GM19035 (cell line): ENCODE results near the gene BFSP2.

Experiments used
- ATAC-seq: cut with Tn5 transposase; IDR thresholded peaks from one replicate; pipeline ENCODE4 v1.9.1; 2021; ENCODE audit not compliant: unreplicated experiment

The BFSP2 gene

DNA sequence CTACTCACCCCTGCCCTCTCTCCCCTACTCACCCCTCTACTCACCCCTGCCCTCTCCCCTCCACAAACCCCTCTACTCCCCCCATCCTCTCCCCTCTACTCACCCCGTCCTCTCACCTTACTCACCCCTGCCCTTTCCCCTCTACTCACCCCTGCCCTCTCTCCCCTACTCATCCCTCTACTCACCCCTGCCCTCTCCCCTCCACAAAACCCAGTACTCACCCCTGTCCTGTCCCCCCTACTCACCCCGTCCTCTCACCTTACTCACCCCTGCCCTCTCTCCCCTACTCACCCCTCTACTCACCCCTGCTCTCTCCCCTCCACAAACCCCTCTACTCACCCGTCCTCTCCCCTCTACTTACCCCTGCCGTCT lies 14.2 kb downstream of the BFSP2 start:
- ATAC-seq = no peak

DNA sequence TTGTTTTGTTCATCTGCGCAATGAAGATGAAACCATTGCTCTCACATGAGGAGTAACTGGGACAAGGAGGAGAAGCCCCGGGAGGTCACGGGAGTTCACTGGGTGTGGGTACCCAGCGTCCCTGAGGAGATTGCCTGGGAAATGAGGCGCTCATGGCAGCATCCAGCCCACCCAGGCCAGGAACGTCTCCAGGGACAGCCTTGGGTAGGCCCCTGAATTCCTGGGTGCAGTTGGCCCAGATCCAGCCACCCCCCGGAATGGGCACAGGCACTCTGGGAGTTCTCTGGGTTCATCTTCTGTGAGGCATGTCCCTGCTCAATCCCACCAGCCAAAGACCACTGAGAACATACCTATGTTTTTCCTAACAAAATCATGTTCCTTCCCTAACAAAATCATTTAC lies 18.5 kb downstream of the BFSP2 start:
- no peak for ATAC-seq

DNA sequence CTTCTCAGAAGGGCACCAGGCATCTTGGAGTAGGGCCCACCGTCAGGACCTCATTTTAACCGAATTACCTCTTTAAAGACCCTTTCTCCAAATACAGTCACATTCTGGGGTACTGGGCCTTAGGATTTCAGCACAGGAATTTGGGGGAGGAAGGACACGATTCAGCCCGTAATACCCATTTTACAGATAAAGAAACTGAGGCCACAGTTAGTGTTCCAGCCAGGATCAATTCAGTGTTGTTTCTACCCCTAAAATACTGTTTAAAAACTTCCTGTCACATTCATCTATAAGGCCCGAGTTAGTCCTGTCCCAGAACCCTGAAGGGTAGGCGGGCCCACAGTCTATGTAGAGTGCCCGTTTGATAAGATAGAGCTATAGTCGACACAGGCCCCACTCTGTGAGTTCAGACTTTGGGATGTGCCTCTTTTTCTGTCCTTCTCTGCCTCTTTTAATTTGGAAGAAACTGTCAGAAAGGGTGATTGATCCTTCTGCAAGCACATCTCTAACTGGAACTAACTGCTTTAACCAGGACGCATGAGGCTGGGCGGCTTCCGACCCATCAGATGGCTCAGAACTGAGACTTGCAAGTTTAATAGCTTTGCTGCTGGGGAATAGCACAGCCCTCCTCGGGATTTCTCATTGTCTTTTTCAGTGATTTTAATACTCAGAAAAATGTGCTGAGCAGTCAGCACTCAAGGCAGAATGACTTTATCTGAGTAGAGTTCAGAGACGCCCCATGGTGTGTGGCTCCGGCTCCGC lies 19.5 kb downstream of the BFSP2 start:
- no peak for ATAC-seq

DNA sequence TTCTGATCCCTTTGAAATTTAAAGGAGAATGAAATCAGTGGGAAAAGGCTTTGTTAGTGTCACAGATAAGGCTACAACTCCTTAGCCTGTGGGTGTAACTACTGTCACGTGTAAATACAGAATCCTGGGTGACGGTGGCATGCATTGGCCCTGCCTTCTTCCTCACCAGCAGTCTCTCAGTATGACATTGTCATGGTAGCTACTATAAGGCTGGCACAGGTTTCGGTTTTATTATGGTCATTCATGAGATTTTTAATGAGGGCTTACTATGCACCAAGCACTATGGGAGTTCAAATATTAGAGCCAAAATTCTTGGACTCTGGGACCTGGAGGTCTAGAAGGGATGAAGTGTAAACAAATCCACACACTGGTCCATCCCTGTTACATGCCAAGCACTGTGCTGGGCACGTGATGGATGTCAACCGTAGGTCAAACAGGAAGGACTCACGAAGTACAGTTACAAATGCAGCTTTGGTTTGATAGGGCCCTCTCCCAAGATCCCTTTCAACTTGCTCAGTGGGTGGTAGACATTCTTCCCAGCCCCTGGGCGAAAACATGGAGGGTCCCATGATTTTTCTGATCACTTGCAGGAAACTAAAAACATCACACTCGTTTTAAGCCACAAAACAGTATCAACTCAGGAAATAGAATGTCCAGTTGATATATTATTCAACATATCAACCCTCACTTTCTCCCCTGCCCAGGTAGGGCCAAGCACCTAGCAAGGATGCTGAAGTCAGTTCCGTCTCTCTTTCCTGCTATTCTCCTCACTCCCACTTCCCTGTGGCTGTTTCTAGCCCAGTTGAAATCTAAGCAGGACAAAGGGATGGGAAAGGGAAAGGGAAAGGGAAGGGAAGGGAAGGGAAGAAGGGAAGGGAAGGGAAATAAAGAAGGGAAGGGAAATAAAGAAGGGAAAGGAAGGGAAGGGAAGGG lies 25.3 kb downstream of the BFSP2 start:
- ATAC-seq = peak; percentile 41

DNA sequence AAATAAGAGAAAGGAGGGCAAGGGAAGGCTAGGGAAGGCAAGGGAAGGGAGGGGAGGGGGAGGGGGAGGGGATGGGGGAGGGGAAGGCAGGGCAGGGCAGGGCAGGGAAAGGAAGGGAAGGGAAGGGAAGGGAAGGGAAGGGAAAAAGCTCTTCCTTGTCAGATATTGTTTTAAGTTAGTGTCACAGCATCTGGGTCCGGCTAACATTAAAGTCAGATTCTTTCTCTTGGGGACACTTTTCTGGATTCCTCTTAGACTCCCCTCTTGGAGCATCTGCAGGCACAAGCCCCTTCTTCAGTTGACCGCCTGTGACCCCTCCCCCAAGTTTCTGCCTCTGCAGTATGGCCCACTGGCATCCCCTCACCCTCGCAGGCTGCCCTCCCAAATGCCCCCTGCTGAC lies 26.0 kb downstream of the BFSP2 start:
- ATAC-seq = no peak

DNA sequence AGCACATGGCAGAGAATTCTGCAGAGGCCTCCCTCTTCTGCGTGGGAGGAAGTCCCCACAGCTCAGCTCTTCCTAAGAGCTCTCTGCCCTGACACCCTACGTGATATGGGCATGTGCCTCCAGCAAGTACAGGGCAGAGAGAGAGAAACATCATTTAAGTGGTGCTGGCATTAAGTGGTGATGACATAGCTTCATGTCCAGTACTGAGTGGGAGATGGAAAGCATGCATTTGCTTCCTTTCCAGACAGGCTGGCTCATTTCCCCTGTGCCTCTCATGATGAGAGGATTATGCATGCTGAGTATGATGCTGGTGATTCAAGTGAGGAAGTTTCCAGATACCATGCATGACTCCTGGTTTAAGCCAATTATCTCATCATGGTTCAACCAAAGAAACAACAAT lies 26.9 kb downstream of the BFSP2 start:
- ATAC-seq = no peak

DNA sequence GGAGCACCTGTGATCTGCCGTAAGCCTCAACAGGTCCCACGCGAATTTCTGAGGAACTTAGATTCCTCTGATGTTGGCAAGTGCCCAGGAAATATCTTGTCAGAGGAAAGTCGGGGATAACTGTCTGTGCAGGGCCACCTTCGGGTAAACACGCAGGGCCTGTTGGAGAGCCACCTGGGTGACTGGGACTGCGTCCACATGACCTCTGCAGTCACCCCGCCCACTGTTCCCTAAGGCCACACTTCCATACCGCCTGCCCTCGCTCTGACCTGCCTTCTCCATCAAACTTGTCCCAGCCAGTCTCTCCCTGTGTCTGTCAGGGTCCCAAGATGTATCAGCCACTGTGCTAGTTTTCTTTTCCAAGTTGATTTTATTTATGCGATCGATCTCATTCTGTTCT lies 28.7 kb downstream of the BFSP2 start:
- ATAC-seq = no peak

DNA sequence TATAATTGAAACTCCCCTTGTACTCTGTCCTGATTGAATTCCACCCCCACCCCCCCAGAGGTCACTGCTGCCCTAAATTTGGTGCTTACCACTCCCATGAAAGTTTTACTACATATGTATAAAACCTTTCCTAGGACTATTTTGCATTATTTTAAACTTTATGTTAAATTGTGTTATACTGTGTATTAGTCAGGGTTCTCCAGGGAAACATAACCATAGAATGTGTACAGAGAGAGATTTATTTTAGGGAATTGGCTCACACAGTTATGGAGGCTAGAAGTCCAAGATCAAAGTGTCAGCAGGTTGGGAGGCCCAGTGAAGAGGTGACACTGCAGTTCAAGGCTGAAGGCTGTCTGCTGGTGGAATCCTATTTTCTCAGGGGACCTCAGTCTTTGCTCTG lies 29.2 kb downstream of the BFSP2 start:
- no peak for ATAC-seq

DNA sequence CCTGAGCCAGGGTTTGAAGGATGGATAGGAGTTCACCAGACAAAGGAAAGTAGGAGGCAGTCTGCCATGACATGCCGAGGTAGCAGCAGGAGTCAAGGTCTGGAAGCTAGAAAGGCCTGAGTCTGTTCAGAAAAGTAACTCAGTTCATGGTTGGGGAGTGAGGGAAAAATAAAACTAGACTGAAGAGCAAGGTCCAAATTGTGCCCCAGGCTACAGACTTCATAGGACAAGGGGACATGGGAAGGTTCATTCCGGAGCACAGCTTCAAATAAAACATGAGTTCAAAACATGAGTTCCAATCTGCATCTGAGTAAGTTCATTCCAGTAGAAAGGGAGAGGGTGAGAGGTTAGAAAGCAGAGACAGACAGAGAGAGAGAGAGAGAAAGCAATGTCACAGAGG lies 39.7 kb downstream of the BFSP2 start:
- no peak for ATAC-seq

DNA sequence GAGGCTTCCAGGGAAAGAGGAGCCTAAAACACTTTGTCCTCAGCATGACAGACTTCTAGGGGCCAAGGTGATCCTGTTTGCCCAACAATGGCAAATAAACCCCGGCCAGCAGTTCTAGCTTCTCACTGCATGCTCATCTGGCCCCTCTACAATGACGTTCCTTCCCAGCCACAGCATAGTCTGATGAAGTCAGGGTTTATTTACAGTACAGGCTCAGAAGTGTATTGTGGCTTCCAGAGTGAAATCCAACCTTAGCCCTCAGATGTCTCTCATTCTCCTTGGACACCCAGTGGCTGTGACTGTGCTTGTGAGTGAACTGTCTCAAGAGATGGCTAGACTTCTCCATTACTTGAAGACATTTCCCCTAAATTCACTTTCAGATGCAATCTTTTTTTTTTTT lies 40.8 kb downstream of the BFSP2 start:
- ATAC-seq = no peak

DNA sequence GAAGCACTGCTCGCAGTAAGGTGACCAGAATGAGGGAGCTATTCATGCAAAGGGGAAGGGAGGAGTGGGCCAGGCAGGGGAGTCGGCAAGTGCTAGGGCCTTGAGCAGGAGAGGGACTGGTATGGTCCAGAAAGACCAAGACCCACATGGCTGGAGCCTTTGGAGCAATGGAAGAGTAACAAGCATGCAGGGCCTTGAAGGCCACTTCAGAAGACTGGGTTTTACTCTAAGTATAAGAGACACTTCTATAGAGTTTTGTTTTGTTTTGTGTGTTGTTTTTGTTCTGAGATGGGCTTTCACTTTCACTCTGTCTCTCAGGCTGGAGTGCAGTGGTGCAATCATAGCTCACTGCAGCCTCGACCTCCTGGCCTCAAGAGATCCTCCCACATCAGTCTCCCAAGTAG lies 42.0 kb downstream of the BFSP2 start:
- ATAC-seq = peak; percentile 78

DNA sequence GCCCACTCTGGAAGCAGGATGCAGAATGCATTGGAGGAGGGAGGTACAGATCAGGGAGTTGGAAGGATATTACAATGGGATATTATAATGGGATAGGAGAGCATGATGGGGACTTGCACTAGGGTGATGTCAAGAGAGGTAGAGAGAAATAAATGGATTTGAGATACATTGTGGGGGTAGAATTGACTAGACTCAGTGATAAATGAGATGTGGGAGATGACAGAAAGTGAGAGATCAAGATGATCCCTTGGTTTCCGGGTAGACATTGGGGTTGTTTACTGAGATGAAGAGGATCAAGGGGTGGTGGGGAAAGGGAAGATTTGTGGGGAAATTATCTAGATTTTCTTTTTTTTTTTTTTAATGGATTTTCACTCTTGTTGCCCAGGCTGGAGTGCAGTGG lies 42.7 kb downstream of the BFSP2 start:
- ATAC-seq = no peak

DNA sequence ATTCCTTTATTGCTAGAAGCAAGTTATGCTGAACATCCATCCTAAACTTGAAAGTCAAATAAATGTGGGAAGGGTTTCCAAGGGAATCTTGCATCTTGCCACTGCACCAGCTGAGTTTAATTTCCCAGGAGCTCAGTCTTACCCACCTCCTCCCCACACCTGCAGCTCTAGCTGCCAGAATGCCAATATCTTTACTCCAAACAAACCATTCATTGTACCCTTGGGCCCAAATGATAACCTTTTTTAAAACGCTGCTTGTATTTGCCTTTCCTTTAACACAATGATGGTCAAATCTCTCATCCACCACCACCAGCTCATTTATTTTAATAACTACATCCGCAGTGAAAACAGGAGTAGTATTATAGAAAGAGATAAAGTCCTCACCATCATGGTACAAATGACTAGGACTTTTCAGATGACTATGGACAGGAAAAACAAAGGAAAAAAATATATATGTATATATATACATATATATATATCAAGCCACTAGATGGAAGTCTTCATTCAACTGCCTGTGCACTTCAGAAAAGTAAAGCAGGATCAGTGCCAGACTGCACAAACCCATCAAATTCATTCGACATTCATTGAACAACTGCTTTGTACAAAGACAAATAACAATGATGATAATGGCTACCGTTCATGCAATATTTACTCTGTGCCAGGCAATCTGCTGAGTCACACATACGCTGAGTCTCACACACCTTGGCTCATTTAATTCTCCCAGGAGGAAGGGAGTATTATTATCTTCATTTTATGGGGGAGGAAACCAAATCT lies 44.0 kb downstream of the BFSP2 start:
- no peak for ATAC-seq

DNA sequence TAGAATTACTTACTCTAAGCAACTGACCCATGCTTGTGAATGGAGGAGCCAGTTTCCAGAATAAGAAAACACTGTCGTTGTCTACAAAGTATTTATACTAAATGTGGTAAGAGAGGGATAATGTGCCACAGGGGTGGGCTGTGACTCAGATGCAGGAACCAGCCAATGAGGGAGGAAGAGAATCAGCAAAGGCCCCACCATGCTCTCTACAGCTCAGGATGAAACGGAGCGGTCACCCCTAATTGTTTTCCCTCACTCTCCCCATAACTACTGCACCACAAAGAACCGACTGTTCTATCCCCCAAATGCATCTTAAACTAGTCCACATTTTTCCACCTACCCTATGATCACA lies 44.5 kb downstream of the BFSP2 start:
- ATAC-seq = no peak

DNA sequence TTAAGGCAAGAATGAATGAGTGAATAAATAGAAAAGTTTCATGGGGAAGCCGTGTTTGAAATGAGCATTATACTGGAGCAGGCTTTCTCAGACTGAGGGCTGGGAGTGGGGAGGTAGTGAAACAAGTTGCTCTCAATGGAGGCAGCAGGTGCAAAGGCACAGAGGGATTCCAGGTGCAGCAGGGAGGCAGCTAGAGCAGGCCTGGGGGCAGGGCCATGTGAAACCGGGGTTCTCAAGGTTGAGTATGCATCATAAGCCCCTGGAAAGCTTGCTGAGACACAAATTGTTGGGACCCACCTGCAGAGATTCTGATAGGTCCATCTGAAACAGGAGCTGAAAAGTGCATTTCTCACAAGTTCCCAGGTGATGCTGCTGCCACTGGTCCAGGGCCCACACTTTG lies 45.3 kb downstream of the BFSP2 start:
- ATAC-seq = no peak

DNA sequence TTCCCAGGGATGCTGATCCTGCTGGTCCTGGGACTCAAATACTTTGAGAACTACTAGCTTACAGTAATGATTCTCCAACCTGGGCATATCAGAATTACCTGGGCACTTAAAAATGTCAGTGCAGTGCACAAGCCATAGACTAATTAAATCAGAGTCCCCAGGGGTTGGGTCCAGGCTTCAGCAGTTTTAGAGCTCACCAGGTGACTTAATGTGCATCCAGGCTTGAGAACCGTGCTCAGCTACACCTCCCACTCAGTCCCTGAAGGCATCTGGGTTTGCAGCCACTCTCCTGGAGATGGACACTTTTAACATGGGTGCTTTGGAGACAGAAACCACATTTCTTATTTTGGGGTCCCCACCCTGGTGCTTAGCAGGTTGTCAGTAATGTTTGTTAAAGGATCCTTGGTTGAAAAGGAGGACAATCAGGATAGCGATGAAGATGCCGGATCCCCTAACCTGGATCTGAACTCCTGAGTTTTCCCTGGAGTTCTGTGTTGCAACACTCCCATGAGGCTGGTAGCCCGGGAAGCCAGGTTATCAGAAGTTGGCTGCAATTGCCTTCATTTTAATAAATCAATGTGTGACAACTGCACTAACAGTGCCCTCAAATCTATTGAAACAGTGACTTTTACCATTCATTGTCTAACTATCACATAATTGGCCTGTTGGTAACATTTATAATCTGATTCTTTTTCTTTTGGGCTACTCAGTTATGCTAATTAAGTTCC lies 48.1 kb downstream of the BFSP2 start:
- ATAC-seq = peak; percentile 19

DNA sequence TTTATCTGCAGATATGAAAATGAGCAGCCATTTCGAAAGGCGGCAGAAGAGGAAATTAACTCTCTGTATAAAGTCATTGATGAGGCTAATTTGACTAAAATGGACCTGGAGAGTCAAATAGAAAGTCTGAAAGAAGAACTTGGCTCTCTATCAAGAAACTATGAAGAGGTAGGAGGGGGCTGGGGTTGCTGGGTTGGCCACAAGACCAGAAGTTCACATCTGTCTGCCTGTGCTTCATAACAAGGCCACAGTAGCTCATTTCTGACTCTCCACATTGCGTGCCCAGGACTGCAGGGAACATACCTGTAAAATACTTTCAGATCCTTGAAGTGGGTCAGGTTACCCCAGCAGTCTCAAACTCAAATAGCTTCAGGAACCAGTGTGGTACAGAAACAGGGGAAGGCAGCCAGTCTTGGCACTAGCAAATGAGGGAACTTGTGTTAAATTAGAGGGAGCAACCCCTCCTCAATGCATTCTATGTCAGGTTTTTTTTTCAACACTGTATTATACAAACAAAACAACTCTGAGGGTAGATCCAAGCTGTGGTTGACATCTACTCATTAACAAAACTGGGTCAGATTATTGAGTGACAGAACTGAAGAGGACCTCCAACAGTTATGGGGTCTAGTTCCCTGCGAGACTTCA lies 48.7 kb downstream of the BFSP2 start:
- ATAC-seq = peak; percentile 96

DNA sequence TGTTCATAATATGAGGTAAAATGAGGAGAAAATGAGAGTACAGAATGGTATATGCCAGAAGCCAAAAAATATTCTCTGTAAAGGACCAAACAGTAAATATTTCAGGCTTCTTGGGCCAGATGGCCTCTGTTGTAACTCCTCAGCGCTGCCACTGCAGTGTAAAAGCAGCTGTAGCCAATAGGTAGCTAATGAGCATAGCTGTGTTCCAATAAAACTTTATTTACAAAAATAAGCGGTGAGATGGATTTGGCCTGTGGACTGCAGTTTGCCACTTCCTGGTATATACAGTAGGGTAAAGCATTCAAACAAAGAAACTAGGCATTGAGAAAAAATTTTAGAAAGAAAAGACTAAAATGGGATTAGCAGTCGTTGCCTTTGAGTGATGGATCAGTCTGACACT lies 51.5 kb downstream of the BFSP2 start:
- ATAC-seq = no peak

DNA sequence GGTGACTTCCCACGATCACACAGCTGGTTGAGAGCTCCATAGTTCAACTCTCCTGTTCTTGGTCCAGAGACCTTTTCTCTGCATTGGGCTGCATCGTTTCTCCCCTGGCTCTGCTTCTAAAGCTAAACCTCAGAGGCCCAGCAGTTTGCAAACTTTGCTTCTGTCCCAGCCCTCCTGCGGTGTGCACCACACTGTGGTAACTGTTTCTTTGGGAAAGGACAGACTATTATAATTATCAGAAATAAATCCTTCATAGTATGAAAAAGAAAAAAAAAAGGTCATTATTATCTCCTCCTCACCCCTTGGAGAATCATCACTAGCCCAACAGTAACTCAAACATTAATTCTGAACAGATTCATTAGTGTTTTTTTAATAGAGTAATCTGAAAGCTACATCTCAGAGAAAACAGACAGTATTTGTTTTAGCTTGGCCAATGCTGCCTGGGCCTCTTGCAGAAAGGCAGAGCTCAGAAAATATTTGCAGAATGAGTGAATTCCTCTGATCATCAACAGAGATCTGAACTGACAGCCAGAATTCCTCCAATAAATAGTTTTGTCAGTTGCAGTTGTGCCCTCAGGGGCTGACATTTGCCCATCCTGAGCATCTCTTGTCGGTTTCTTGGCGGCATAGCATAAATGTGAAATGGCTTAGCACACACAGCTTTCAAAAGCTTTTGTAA lies 52.9 kb downstream of the BFSP2 start:
- no peak for ATAC-seq

DNA sequence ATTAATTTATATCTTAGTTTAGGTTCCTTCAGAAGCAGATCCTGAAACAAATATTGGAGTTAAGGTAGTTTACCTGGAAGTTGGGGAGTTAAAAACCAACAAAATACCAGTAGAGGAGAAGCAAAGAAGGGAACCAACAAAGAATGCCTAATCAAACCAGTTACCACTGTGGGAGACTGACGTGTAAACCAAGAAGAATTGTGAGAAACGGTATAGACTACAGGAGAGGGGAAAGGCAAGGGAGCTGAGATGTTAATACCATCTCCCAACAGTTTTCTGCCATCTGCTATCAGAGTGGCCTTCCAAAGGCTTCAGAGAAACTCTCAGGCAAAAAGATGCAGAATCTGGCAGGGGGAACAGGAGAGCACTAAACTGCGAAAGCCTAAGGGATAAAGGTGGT lies 53.5 kb downstream of the BFSP2 start:
- ATAC-seq = no peak
